ENCODE results near the gene ZNF740.

Gene ZNF740

GRCh38 chr12:53236443-53237111 is 56.1 kb downstream of the ZNF740 start:
- TF ChIP-seq, protein P1, sequence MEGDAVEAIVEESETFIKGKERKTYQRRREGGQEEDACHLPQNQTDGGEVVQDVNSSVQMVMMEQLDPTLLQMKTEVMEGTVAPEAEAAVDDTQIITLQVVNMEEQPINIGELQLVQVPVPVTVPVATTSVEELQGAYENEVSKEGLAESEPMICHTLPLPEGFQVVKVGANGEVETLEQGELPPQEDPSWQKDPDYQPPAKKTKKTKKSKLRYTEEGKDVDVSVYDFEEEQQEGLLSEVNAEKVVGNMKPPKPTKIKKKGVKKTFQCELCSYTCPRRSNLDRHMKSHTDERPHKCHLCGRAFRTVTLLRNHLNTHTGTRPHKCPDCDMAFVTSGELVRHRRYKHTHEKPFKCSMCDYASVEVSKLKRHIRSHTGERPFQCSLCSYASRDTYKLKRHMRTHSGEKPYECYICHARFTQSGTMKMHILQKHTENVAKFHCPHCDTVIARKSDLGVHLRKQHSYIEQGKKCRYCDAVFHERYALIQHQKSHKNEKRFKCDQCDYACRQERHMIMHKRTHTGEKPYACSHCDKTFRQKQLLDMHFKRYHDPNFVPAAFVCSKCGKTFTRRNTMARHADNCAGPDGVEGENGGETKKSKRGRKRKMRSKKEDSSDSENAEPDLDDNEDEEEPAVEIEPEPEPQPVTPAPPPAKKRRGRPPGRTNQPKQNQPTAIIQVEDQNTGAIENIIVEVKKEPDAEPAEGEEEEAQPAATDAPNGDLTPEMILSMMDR (IDR thresholded peaks at IDR 0.05; ENCODE audit: low read depth, low read length) = no peak
- DNase-seq (ENCODE audit: extremely low read depth, low read depth) = no peak

- TF ChIP-seq, protein P1 (IDR thresholded peaks at IDR 0.05; ENCODE audit: low read depth, low read length) = no peak
- no peak for DNase-seq (ENCODE audit: extremely low read depth, low read depth)
Measured at GRCh38 chr12:53239643-53240258, 59.2 kb downstream of the ZNF740 start.

DNA sequence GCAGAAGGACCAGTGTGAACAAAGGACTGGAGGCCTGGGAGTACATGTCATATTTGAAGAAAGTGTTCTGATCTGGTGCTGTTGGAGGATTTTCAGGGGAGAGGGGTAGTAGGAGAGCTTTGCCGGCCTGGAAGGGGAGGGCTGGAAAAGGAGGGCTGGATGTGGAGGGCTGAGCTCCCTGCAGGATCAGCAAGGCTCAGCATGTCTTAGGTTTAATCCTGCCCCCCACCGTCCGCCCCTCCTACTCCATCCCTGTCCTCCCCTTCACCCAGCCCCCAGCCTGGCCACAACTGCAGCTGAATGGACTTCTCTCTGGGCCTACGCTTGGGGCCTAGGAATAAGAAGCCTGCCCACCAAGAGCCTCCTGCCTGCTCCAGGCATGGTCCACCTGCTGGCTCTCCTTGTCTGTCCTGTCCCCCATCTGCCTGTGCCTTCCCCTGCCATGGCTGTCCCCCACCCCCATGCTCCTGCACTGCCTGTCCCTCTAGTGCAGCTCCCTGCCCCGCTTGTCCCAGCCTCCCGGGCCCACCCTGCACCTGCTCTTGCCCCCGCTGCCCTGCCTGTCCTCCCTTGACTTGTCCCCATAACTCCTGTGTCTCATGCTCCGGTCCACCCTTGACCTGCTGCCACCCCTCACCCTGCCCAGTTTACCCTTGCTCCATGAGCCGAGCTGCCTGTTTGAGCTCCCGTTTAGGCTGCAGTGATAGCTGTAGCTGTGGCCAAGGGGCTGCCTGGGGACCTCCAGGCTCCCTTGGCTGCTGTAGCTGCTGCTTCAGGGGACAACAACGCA is 61.3 kb downstream of the ZNF740 start:
- TF ChIP-seq, protein P1 (IDR thresholded peaks at IDR 0.05; ENCODE audit: low read depth, low read length) = no peak
- no peak for DNase-seq (ENCODE audit: extremely low read depth, low read depth)

DNA sequence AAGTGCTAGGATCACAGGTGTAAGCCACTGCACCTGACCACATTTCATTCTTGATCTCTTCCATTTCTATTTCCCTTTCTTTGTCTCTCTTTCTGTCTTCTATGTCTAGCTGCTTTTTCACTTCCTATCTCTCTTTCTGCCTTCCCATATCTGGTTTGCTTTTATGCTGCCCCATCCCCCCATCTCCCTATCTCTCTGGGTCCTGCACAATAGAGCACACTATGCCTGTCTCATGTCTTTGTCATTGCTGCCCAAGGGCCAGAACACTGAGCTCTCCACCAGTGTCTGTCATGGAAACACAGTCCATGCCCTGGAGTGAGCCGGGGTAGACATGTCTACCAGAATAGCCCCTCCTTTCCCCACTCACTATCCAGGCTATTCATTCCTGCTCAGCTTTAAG is 63.8 kb downstream of the ZNF740 start:
- TF ChIP-seq, protein P1 (IDR thresholded peaks at IDR 0.05; ENCODE audit: low read depth, low read length) = no peak
- no peak for DNase-seq (ENCODE audit: extremely low read depth, low read depth)
